ENCODE data around the gene INF2. TPM values are rescaled to one million over a fixed set of nuclear protein-coding genes. Genes with fewer than 3 reads are reported as not detected.
A peak's percentile ranks its signal among the peaks of the same experiment; 100 is the strongest.

Gene INF2
- total RNA-seq, 2 experiments from 2014 or later = 74.9 to 76.9 TPM

GRCh38 chr14:104766863-104767633 is 77.6 kb downstream of the INF2 start:
- Histone ChIP-seq H3K4me3 (ENCODE audit: low read length) (no peak overlapping the region), H3K27me3 (ENCODE audit: control insufficient read depth in 1 of 2, insufficient read depth in 2 of 2, low read length in 2 of 2) (no peaks in the 10 kb centered on the region), H3K36me3 (ENCODE audit: insufficient read depth, low read length) (peaks cover 15% of the 10 kb centered on the region), H3K9me3 (ENCODE audit: control insufficient read depth in 1 of 2, insufficient read depth in 1 of 2, low read length in 2 of 2) (peaks cover 0 to 13% of the 10 kb centered on the region in 2 experiments), H3K4me1 (ENCODE audit: insufficient read depth, low read length) (peaks cover 9% of the 10 kb centered on the region), H3K27ac (ENCODE audit: low read depth in 1 of 2, low read length in 2 of 2) (no peak overlapping the region)
- intact Hi-C loops (cut with DNase I, micrococcal nuclease) = loop anchor here in 1 of 2 experiments (5.0 kb wide), 1 partner anchor 165 kb away; no protein-coding TSS in a partner anchor
- H3K27ac Mint-ChIP-seq = no peak overlapping the region
- TF ChIP-seq, protein P1, sequence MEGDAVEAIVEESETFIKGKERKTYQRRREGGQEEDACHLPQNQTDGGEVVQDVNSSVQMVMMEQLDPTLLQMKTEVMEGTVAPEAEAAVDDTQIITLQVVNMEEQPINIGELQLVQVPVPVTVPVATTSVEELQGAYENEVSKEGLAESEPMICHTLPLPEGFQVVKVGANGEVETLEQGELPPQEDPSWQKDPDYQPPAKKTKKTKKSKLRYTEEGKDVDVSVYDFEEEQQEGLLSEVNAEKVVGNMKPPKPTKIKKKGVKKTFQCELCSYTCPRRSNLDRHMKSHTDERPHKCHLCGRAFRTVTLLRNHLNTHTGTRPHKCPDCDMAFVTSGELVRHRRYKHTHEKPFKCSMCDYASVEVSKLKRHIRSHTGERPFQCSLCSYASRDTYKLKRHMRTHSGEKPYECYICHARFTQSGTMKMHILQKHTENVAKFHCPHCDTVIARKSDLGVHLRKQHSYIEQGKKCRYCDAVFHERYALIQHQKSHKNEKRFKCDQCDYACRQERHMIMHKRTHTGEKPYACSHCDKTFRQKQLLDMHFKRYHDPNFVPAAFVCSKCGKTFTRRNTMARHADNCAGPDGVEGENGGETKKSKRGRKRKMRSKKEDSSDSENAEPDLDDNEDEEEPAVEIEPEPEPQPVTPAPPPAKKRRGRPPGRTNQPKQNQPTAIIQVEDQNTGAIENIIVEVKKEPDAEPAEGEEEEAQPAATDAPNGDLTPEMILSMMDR (IDR thresholded peaks at IDR 0.05) = no peak
- CTCF ChIA-PET = interaction anchor here (3.3 kb wide), 1 partner anchor 60 kb away, joined by 12 read pairs; no protein-coding TSS in a partner anchor
- POLR2A ChIA-PET = no interaction called here
- H3K36me3 Mint-ChIP-seq (ENCODE audit: low read depth) = peaks cover 31% of the 10 kb centered on the region
- H3K4me1 Mint-ChIP-seq (ENCODE audit: low read depth) = no peaks in the 10 kb centered on the region
- DNase-seq = no peak
- no peak overlapping the region for H3K4me3 Mint-ChIP-seq
- H3K9me3 Mint-ChIP-seq = no peaks in the 10 kb centered on the region
- ATAC-seq (ENCODE audit: poor library complexity) = no peak
- H3K27me3 Mint-ChIP-seq = no peaks in the 10 kb centered on the region

- peaks cover 30% of the 10 kb centered on the region for H3K36me3 Mint-ChIP-seq (ENCODE audit: low read depth)
- CTCF ChIA-PET = interaction anchor here (3.3 kb wide), 1 partner anchor 59 kb away, joined by 12 read pairs; no protein-coding TSS in a partner anchor
- H3K36me3 ChIP-seq (ENCODE audit: insufficient read depth, low read length) = peaks cover 19% of the 10 kb centered on the region
- POLR2A ChIA-PET = interaction anchor here (1.5 to 1.9 kb wide), 2 partner anchors 15 to 59 kb away, joined by 12 to 18 read pairs; partner anchors contain the start of gene SIVA1
- intact Hi-C loops (cut with DNase I, micrococcal nuclease) = loop anchor here in 1 of 2 experiments (5.0 kb wide), 1 partner anchor 165 kb away; no protein-coding TSS in a partner anchor
- H3K4me1 Mint-ChIP-seq (ENCODE audit: low read depth) = no peaks in the 10 kb centered on the region
- TF ChIP-seq, protein P1 (IDR thresholded peaks at IDR 0.05) = no peak
- DNase-seq = no peak
- no peaks in the 10 kb centered on the region for H3K27me3 ChIP-seq (ENCODE audit: control insufficient read depth in 1 of 2, insufficient read depth in 2 of 2, low read length in 2 of 2)
- H3K4me1 ChIP-seq (ENCODE audit: insufficient read depth, low read length) = peaks cover 9% of the 10 kb centered on the region
- no peak overlapping the region for H3K4me3 Mint-ChIP-seq
- H3K27ac ChIP-seq (ENCODE audit: low read depth in 1 of 2, low read length in 2 of 2) = no peak overlapping the region
- H3K4me3 ChIP-seq (ENCODE audit: low read length) = no peak overlapping the region
- H3K9me3 Mint-ChIP-seq = no peaks in the 10 kb centered on the region
- no peak overlapping the region for H3K27ac Mint-ChIP-seq
- no peaks in the 10 kb centered on the region for H3K27me3 Mint-ChIP-seq
- peaks cover 0 to 18% of the 10 kb centered on the region in 2 experiments for H3K9me3 ChIP-seq (ENCODE audit: control insufficient read depth in 1 of 2, insufficient read depth in 1 of 2, low read length in 2 of 2)
- no peak for ATAC-seq (ENCODE audit: poor library complexity)
These were observed 78.2 kb downstream of the INF2 start for GRCh38 chr14:104767634-104767918.

DNA sequence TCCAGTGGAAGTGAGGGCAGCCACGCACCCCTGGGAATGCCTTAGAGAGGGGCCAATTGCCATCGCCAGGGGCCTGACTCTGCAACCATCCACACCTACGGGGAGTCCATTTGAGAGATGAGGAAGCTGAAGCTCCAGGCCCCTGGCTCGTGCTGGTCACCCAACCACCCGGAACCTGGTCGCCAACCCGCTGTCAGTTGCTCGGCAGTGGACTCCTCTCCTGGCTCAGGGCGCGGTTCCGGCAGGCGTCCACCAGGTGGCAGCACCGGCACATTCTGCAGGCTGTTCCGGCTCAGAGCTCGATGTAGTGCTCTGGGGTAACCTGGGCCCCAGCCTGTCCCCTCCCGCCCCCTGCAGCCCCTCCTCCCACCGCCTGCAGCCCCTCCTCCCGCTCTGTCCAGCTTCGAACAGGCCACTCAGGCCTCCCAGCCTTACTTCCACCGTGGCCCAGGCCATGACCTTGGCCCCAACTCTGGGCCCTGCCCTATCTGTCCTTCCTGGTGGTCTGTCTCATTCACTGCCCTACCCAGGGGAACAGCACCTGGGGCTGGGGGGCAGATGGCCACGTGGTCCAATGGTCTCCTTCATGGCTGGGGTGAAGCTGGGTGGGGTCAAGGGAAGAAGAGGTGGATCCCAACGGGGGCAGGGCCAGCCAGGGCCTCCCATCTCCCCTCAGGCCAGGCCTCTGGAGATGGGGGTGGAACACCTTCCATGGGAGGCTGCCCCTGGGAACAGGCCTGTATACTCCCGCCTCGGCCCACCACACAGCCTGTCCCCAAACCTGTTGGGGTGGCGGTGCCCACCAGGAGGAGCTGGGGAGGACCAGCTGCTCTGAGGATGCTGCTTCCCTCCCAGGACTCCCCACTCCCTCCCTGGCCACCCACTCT is 79.3 kb downstream of the INF2 start:
- ChIA-PET POLR2A (interaction anchor here (0.5 to 1.9 kb wide), 10 partner anchors 12 to 102 kb away, joined by 3 to 18 read pairs (median 3); partner anchors contain the start of genes SIVA1 and ZBTB42), CTCF (interaction anchor here (0.7 to 4.3 kb wide), 12 partner anchors 9 to 80 kb away, joined by 3 to 49 read pairs (median 4); partner anchors contain the start of genes ADSS1, SIVA1 and ZBTB42)
- H3K27me3 ChIP-seq (ENCODE audit: control insufficient read depth in 1 of 2, insufficient read depth in 2 of 2, low read length in 2 of 2) = no peaks in the 10 kb centered on the region
- Mint-ChIP-seq H3K4me1 (ENCODE audit: low read depth) (no peaks in the 10 kb centered on the region), H3K9me3 (no peaks in the 10 kb centered on the region), H3K27me3 (no peaks in the 10 kb centered on the region), H3K27ac (no peak overlapping the region), H3K4me3 (no peak overlapping the region), H3K36me3 (ENCODE audit: low read depth) (peaks cover 30% of the 10 kb centered on the region)
- ATAC-seq (ENCODE audit: poor library complexity) = peak; percentile 98
- no peak overlapping the region for H3K27ac ChIP-seq (ENCODE audit: low read depth in 1 of 2, low read length in 2 of 2)
- intact Hi-C loops (cut with DNase I, micrococcal nuclease) = loop anchor here (1.0 to 5.0 kb wide), 5 partner anchors 16 to 164 kb away; partner anchors contain the start of gene SIVA1 (in 1 of the 2)
- H3K36me3 ChIP-seq (ENCODE audit: insufficient read depth, low read length) = peaks cover 25% of the 10 kb centered on the region
- H3K9me3 ChIP-seq (ENCODE audit: control insufficient read depth in 1 of 2, insufficient read depth in 1 of 2, low read length in 2 of 2) = peaks cover 0 to 18% of the 10 kb centered on the region in 2 experiments
- H3K4me1 ChIP-seq (ENCODE audit: insufficient read depth, low read length) = peaks cover 9% of the 10 kb centered on the region
- TF ChIP-seq, protein P1 (IDR thresholded peaks at IDR 0.05) = peak; percentile 94
- DNase-seq = peak; percentile 81 to 97 (median 91)
- H3K4me3 ChIP-seq (ENCODE audit: low read length) = no peak overlapping the region
